Transverse colon (tissue), 4 donors: ENCODE measurements around the gene ZBED6. TPM values are rescaled to one million over a fixed set of nuclear protein-coding genes. Genes with fewer than 3 reads are reported as not detected.

ENCODE experiments used
- DNase-seq: peaks from one replicate; pipeline ENCODE4 v3.0.0-alpha.2; 2019
- H3K27ac ChIP-seq, 4 donors: fragments of 200-600 bp; sonication (generic); 2 replicates each; pipeline ENCODE4 v1.5.1; 2016 to 2018; ENCODE audit warnings: inconsistent platforms in 4 of 4
- H3K27me3 ChIP-seq: fragments of 200-600 bp; sonication (generic); 2 replicates; pipeline ENCODE4 v1.5.1; 2017; ENCODE audit warnings: inconsistent platforms
- H3K36me3 ChIP-seq, 4 donors: fragments of 200-600 bp; sonication (generic); 2 replicates each; pipeline ENCODE4 v1.5.1; 2017 to 2019; ENCODE audit warnings: inconsistent platforms in 4 of 4
- H3K4me1 ChIP-seq, 4 donors: fragments of 200-600 bp; sonication (generic); 2 replicates each; pipeline ENCODE4 v1.5.1; 2017 to 2020; ENCODE audit warnings: inconsistent platforms in 4 of 4
- H3K4me3 ChIP-seq, 4 donors: fragments of 200-600 bp; sonication (generic); 1 replicate in 1 of 4; 2 replicates in 3 of 4; pipeline versions ENCODE4 v1.5.1 to v1.6.1; 2017 to 2019; ENCODE audit warnings: inconsistent platforms in 4 of 4
- H3K9me3 ChIP-seq, 2 donors: fragments of 200-600 bp; sonication (generic); 2 replicates each; pipeline ENCODE4 v1.5.1; 2017 to 2019; ENCODE audit warnings: inconsistent platforms in 2 of 2
- CTCF ChIP-seq, 5 experiments: fragments of 200-600 bp in 3 of 5; fragments of 450-650 bp in 2 of 5; sonication (generic) in 3 of 5; IDR thresholded peaks; 1 replicate in 2 of 5; 2 replicates in 3 of 5; pipeline ENCODE4 v1.5.1; 2016 to 2017; ENCODE audit warnings: antibody characterized with exemption in 5 of 5, inconsistent platforms in 3 of 5, mild to moderate bottlenecking in 2 of 5, moderate library complexity in 1 of 5
- EP300 ChIP-seq: sonication (generic); formaldehyde crosslinking; IDR thresholded peaks from one replicate; pipeline ENCODE4 v1.6.1; 2017; ENCODE audit warnings: antibody characterized with exemption, low read depth
- POLR2A ChIP-seq: fragments of 450-650 bp; IDR thresholded peaks from one replicate; pipeline ENCODE4 v1.6.1; 2016; ENCODE audit warnings: antibody characterized with exemption, mild to moderate bottlenecking, moderate library complexity
- POLR2AphosphoS5 ChIP-seq, 3 donors: sonication (generic); formaldehyde crosslinking; IDR thresholded peaks; one replicate each; pipeline ENCODE4 v1.6.1; 2016; ENCODE audit warnings: antibody characterized with exemption in 3 of 3
- WGBS, 2 donors: methylation state at CpG; one replicate each; pipeline ENCODE4 v1.1.5; 2018; ENCODE audit warnings: low coverage in 1 of 2; 5-methylcytosine and 5-hydroxymethylcytosine counted together
- in situ Hi-C, 4 donors: fragments of 200-750 bp; cut with MboI; loops; one replicate each; pipeline versions ENCODE4 v1.15.0 to v1.15.1; 2017; ENCODE audit warnings: low sequenced_read_pairs in 3 of 4, low pct_ligation_motif_present in 1 of 4, low pct_unique_long_range_greater_than_20kb in 1 of 4
- intact Hi-C: fragments of 100-400 bp; cut with DNase I; formaldehyde crosslinking; loops from one replicate; pipeline ENCODE4 v1.15.1; 2023; ENCODE audit warnings: low total_unique reads
- total RNA-seq, 4 donors: library from RNA; depleted of rRNA; stranded (reverse); fragments of >200 nt; gene quantifications; one replicate each; pipeline ENCODE4 v1.1.0, GENCODE V29; 2016

The ZBED6 gene
- total RNA-seq, 4 donors from 2014 or later: 12.7 to 29.7 (median 23.6) TPM

GRCh38 chr1:203763505-203763904, 31.9 kb upstream of the ZBED6 start:
- Histone ChIP-seq H3K4me3 (no peak overlapping the region), H3K27ac (peak overlapping the region in 3 of 4 donors; percentile 52 to 77 (median 65)), H3K4me1 (peaks cover 0 to 8% (median under 1%) of the 10 kb centered on the region in 4 donors), H3K27me3 (no peaks in the 10 kb centered on the region), H3K36me3 (no peaks in the 10 kb centered on the region), H3K9me3 (no peaks in the 10 kb centered on the region)
- intact Hi-C loops: no loop called here
- in situ Hi-C loops: no loop called here
- no peak for TF ChIP-seq POLR2A
- no peak for TF ChIP-seq EP300
- no peak for TF ChIP-seq CTCF (IDR thresholded peaks at IDR 0.05)
- TF ChIP-seq POLR2AphosphoS5 (IDR thresholded peaks at IDR 0.05): no peak
- WGBS, 2 donors: 93 to 100% methylated on average over 1 of the region's 1 CpG
- DNase-seq: no peak

GRCh38 chr1:203764105-203765028, 31.1 kb upstream of the ZBED6 start:
- peak overlapping the region; percentile 52 to 77 (median 62) for H3K27ac ChIP-seq
- TF ChIP-seq EP300: no peak
- no peak for TF ChIP-seq POLR2A
- TF ChIP-seq POLR2AphosphoS5 (IDR thresholded peaks at IDR 0.05): no peak
- DNase-seq: no peak
- H3K27me3 ChIP-seq: no peaks in the 10 kb centered on the region
- H3K4me1 ChIP-seq: peaks cover 4 to 16% (median 8%) of the 10 kb centered on the region in 4 donors
- intact Hi-C loops (no loop called here), in situ Hi-C loops (no loop called here)
- 47% methylated on average over 3 of the region's 3 CpGs; no CpG with 5 or more reads in 1 of the 2 donors for WGBS, 2 donors
- no peak overlapping the region for H3K4me3 ChIP-seq
- H3K9me3 ChIP-seq: no peaks in the 10 kb centered on the region
- H3K36me3 ChIP-seq: no peaks in the 10 kb centered on the region

GRCh38 chr1:203765029-203765837, 30.2 kb upstream of the ZBED6 start, which contains the start of gene LAX1:
Gene LAX1 (plus strand): TSS chr1:203765183. CDS start chr1:203765566, 383 bp downstream.
- Histone ChIP-seq H3K4me3 (peak within 1 kb of the TSS in 3 of 4 donors; percentile 5 to 35 (median 16)), H3K9me3 (no peaks in the 10 kb centered on the region), H3K4me1 (peaks cover 4 to 24% (median 13%) of the 10 kb centered on the region in 4 donors), H3K27ac (peak within 1 kb of the TSS; percentile 52 to 81 (median 62)), H3K27me3 (no peaks in the 10 kb centered on the region), H3K36me3 (no peaks in the 10 kb centered on the region)
- intact Hi-C loops: no loop called here
- DNase-seq: peak; percentile 59
- in situ Hi-C loops: no loop called here
- 67 to 70% methylated on average over 3 to 16 of the region's 16 CpGs for WGBS, 2 donors
- TF ChIP-seq CTCF (IDR thresholded peaks at IDR 0.05): no peak
- TF ChIP-seq POLR2AphosphoS5 (IDR thresholded peaks at IDR 0.05): peak; percentile 48 to 82 (median 78)
- TF ChIP-seq POLR2A: peak; percentile 64
- TF ChIP-seq EP300: no peak

DNA sequence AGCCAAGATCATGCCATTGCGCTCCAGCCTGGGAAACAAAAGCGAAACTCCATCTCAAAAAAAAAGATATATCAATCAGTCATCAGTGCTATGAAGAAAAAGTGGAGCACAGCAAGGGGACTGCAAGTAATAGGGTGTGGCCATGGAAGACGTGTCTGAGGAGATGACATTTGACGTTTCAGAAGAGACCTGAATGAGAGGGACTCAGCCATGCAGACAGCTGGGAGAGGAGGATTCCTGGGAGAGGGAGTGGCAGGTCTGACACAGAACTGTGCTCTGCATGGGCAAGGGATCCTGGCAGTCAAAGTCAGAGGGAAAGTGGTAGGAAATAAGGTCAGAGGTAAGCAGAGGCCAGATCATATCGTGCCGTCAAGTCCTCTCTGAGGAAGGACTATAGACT, 27.2 kb upstream of the ZBED6 start:
- intact Hi-C loops (no loop called here), in situ Hi-C loops (no loop called here)
- Histone ChIP-seq H3K27ac (peak overlapping the region; percentile 80 to 88 (median 86)), H3K4me1 (peaks cover 11 to 29% (median 18%) of the 10 kb centered on the region in 4 donors), H3K36me3 (no peaks in the 10 kb centered on the region), H3K9me3 (no peaks in the 10 kb centered on the region), H3K27me3 (no peaks in the 10 kb centered on the region), H3K4me3 (no peak overlapping the region)
- peak; percentile 30 for DNase-seq
- TF ChIP-seq EP300 (no peak), POLR2AphosphoS5 (IDR thresholded peaks at IDR 0.05) (no peak), CTCF (IDR thresholded peaks at IDR 0.05) (no peak), POLR2A (no peak)
- WGBS, 2 donors: 68 to 90% methylated on average over 4 to 6 of the region's 6 CpGs
